B cell (primary cell): ENCODE results near the gene CLEC19A.

Experiments
- EZH2 ChIP-seq: IDR thresholded peaks from 2 replicates; pipeline ENCODE4 v1.6.1; 2012; ENCODE audit warnings: borderline replicate concordance, low read depth, mild to moderate bottlenecking, moderate library complexity, low read length; ENCODE audit not compliant: insufficient read depth, poor library complexity, severe bottlenecking
- TF ChIP-seq, protein P1 (sequence below): fragments of 200-600 bp; IDR thresholded peaks from one replicate; pipeline ENCODE4 v1.8.0; 2022; ENCODE audit warnings: antibody characterized with exemption, mild to moderate bottlenecking

GRCh38 chr16:19288872-19289799 lies 3.6 kb downstream of the CLEC19A start:
- TF ChIP-seq, protein P1, sequence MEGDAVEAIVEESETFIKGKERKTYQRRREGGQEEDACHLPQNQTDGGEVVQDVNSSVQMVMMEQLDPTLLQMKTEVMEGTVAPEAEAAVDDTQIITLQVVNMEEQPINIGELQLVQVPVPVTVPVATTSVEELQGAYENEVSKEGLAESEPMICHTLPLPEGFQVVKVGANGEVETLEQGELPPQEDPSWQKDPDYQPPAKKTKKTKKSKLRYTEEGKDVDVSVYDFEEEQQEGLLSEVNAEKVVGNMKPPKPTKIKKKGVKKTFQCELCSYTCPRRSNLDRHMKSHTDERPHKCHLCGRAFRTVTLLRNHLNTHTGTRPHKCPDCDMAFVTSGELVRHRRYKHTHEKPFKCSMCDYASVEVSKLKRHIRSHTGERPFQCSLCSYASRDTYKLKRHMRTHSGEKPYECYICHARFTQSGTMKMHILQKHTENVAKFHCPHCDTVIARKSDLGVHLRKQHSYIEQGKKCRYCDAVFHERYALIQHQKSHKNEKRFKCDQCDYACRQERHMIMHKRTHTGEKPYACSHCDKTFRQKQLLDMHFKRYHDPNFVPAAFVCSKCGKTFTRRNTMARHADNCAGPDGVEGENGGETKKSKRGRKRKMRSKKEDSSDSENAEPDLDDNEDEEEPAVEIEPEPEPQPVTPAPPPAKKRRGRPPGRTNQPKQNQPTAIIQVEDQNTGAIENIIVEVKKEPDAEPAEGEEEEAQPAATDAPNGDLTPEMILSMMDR = no peak
- no peak for TF ChIP-seq EZH2
